ENCODE measurements around the gene ZSWIM3.
A peak's percentile ranks its signal among the peaks of the same experiment; 100 is the strongest.
"Not testable (repeated sequence)": the region's sequence is repeated elsewhere in the genome, so short reads cannot be mapped to it uniquely, and the experiment has no call there.

Gene ZSWIM3

GRCh38 chr20:45890985-45891983 is 33.9 kb downstream of the ZSWIM3 start, which contains the start of the genes CTSA and NEURL2:
TSS of gene CTSA (plus strand) at chr20:45891335. CDS start at chr20:45891569, 234 bp downstream.
TSS of gene NEURL2 (minus strand) at chr20:45891208. CDS start at chr20:45890991, 217 bp downstream.
- peak; percentile 61 to 73 (median 71) for DNase-seq

DNA sequence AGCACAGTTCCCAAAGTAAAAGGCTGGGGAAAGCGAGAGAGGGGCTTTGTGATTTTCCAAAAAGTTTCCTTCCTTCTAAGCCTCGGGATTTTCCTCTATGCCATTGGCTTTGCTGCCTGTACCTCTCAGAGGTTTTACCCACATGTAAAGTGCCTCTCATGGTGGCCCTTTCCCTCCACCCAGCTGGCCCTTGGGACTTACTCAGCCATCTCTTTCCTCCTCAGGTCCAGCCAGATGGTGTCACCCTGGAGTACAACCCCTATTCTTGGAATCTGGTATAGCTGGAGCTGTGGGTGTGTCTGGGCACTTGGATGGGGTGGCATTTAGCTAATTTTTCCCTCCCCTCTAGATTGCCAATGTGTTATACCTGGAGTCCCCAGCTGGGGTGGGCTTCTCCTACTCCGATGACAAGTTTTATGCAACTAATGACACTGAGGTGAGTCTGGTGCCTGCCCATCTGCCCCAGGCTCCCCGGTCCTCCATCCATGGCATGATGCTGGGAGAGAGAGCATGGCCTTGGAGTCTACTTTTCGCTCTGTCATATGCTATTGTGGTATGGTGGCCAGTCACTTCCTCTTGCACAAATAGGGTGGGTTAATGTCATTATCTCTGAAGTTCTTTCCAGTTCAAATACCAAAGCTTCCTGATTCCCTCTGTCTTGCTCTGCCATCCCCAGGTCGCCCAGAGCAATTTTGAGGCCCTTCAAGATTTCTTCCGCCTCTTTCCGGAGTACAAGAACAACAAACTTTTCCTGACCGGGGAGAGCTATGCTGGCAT is 34.8 kb downstream of the ZSWIM3 start:
- no peak for DNase-seq

- DNase-seq = no peak
Observed at GRCh38 chr20:45892828-45893500, 35.5 kb downstream of the ZSWIM3 start.

DNA sequence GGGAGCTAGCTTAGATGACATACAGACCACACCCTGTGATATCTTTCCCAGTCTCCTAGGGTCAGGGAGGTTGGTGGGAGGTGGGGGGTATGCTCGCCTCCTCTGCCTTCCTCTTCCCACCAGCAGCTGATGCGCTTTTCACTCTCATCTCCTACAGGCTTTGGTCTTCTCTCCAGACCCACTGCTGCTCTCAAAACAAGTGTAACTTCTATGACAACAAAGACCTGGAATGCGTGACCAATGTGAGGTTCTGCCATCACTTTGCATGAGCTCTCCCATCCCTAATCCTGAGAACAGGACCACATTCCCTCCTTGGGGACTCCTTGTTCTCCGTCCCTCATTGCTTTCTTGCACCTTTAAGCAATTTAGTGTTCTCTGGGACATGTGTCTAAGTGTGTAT is 36.4 kb downstream of the ZSWIM3 start:
- DNase-seq = no peak

DNA sequence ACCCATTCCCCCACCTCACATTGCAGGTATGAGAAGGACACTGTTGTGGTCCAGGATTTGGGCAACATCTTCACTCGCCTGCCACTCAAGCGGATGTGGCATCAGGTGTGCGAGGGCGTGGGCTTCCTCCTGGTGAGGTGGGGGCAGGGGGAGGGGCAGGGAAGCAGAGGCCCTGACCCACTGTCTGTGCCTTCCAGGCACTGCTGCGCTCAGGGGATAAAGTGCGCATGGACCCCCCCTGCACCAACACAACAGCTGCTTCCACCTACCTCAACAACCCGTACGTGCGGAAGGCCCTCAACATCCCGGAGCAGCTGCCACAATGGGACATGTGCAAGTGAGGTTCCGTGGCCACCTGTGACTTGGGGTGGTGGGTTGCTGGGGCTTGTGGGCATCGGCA is 37.4 kb downstream of the ZSWIM3 start:
- DNase-seq = no peak

DNA sequence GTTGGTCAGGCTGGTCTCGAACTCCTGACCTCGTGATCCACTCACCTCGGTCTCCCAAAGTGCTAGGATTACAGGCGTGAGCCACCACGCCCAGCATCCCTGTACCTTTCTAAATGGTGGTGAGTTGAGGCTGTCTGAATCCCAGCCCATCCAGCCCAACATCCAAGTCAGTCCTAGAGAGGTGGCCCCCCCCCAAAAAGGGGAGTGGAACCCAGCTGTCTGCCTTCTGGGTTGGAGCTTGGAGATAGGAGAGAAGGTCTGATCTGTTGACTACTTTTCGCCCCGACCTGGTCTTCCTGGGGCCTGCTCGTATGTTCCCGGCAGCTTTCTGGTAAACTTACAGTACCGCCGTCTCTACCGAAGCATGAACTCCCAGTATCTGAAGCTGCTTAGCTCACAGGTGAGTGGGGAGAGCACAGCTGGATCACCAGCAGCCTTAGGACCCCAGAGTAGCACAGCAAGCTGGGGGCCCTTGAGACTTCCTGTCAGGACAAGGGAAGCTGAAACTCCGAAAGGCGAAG is 39.3 kb downstream of the ZSWIM3 start:
- DNase-seq = no peak

- DNase-seq = no peak
Observed at GRCh38 chr20:45897289-45897688, 39.9 kb downstream of the ZSWIM3 start.

DNA sequence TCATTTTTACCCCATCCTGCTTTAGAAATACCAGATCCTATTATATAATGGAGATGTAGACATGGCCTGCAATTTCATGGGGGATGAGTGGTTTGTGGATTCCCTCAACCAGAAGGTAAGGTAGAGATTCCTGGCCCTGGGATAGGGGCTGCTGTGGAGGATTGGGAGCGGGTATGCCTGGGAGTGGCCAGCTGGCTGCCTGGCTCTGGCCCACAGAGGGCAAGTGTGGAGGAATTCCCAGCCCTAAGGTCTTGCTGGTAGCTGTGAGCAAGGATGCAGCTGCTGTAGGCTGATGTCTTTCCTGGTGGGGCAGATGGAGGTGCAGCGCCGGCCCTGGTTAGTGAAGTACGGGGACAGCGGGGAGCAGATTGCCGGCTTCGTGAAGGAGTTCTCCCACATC is 40.3 kb downstream of the ZSWIM3 start:
- no peak for DNase-seq

GRCh38 chr20:45898285-45898684 is 40.9 kb downstream of the ZSWIM3 start:
- DNase-seq = no peak

DNA sequence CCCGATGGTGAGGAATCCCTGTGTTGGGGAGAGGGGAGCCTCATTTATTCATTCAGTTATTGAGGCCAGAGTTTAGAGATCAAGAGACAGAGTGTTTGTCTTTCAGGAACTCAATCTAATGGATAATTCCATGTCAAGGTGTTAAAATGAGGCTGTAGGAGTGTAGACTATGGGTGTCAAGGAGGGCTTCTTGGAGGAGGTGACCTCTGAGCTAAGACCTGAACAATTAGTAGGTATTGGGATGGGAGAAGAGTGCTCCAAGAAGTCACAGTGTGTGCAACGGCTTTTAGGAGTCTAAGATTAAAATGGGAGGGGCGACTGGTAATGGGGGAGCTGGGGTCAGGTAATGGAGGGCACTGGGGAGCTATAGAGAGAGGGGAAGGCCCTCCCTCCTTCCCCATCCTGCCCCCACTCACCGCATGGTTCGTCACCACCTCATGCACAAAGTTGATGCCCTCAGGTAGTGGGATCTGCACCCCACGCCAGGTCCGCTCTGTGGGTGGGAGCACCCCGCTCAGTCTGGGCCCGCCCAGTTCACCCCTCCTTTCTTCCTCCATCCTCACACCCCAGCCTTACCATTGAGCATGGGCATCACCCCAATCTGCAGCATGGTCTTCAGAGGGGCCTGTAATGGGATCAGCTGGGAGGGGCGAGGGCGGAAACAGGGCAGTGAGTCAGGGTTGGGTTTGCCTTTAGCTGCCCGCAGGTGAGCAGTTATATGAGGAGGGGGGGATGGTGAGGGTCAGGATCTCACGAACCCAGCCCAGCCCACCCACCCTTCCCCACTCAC is 41.8 kb downstream of the ZSWIM3 start:
- DNase-seq = no peak

GRCh38 chr20:45901332-45901731 is 43.9 kb downstream of the ZSWIM3 start:
- DNase-seq = not testable (repeated sequence)

DNA sequence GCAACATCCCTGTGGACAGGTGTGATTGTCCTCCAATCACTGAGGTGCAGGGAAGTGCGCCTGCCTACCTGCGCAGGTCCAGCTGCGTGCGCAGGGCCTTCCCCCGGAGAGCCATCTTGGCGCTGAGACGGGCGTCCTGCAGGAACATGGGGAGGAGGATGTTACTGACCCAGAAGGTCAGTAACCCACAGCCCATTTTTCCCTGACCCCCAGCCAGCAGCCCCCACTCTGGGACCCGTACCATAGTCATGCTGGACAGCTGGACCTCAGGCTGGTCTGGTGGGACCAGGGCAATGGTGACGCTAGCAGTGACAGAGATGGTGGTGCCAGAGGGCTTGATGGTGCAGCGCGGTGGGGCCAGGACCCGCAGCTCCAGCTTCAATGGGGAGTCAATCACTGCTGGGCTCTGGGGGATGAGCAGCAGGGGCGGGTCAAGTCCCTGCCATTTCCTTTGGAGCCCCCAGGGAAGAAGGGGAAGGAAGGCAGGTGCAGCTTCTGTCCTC is 44.8 kb downstream of the ZSWIM3 start:
- DNase-seq = no peak

GRCh38 chr20:45904583-45905504 is 47.4 kb downstream of the ZSWIM3 start:
- DNase-seq = no peak

DNA sequence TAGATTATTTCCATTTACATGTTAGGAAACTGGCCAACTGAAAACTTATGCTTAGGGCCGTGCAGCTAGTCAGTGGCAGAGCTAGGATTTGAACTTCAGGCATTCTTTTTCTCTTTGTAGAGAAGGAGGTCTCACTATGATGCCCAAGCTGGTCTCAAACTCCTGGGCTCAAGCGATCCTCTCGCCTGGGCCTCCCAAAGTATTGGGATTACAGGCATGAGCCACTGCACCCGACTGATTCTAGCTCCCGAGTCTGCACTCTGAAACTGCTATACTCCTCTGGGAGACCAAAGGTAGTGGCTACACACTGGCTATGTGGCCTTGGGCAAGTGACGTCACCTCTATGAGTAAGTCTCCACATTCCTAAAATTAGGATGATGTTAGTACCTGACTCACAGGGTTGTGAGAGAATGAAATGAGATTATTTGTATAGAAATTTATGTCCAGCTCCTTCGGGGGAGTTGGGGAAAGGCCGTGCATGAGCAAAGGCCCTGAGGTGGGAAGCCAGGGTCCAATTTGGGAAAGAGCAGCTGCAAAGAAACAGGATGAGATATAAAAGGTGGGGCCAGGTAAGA is 48.2 kb downstream of the ZSWIM3 start:
- no peak for DNase-seq

DNA sequence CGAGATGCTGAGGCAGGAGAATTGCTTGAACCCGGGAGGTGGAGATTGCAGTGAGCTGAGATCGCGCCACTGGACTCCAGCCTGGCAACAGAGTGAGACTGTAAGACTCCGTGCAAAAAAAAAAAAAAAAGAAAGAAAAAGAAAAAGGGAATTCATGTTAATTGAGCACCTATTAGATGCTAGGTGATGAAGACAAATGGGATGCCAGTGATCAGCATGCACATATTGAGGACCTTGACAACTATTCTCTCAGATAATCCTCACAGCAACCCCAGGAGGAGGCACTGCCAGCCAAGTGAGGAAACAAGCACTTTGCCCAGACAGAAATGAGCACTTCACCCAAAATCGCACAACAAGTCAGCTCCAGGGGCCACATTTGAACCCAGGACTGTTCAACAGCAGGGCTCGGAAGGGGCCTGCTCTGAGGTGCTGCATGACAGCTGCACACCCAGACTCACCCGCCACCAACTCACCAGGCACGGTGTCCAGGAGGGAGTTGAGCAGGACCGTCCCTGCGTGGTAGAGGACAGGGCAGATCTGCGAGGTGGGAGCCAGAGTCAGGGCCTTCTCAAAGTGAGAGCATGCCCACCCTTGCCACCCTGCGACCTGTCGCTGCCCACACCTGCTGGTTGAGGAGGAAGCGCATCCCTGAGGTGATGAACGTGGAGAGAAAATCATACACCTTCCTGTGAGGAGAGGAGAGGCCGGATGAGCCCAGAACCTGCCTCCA is 50.0 kb downstream of the ZSWIM3 start:
- no peak for DNase-seq

- DNase-seq = no peak
Observed at GRCh38 chr20:45908084-45908483, 50.7 kb downstream of the ZSWIM3 start.

GRCh38 chr20:45909336-45909808 is 52.0 kb downstream of the ZSWIM3 start:
- DNase-seq = no peak

DNA sequence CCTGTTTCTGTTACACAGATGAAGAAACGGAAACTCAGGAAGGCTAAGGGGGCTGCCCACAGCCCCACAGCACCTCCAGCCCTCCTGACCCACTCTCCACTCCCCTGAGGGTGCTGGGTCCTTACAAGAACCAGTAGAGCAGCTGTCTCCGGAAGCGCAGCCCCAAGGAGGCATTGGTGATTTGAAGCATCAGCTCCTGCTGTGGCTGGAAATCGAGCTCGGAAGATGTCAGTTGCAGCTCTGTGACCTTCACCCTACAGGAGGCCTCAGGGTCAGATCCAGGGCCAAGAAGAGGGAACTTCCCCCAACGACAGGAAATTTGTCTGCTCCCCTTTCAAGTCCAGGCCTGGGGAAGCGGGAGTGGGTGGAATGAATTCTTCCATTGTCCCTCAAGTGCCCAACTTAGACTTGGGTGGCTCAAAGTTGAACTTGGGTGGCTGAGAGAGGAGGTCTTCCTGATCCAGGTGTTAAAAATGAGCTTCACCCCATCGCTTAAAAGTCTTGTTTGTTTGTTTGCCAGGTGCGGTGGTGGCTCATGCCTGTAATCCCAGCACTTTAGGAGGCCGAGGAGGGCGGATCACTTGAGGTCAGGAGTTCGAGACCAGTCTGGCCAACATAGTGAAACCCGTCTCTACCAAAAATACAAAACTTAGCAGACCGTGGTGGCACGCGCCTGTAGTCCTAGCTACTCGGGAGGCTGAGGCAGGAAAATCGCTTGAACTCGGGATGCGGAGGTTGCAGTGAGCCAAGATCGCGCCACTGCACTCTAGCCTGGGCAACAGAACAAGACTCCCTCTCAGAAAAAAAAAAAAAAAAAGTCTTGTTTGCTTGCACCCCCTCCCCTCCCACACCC is 52.6 kb downstream of the ZSWIM3 start:
- DNase-seq = no peak

Measured in activated naive CD4-positive, alpha-beta T cell (primary cell).